HL-60 (cell line): ENCODE data around the gene SOST.

Experiments used
- CTCF ChIP-seq: IDR thresholded peaks from one replicate; pipeline ENCODE4 v1.5.1; 2011; ENCODE audit warnings: low read length, control low read depth, inconsistent platforms; ENCODE audit not compliant: insufficient read depth
- POLR2AphosphoS5 ChIP-seq: IDR thresholded peaks from 2 replicates; pipeline ENCODE4 v1.6.1; 2012; ENCODE audit warnings: low read depth
- REST ChIP-seq: IDR thresholded peaks from 2 replicates; pipeline ENCODE4 v1.6.1; 2012; ENCODE audit warnings: low read depth; ENCODE audit not compliant: insufficient replicate concordance
- SPI1 ChIP-seq: IDR thresholded peaks from 2 replicates; pipeline ENCODE4 v1.6.1; 2012; ENCODE audit warnings: low read depth, mild to moderate bottlenecking, borderline replicate concordance

- no peak for TF ChIP-seq CTCF
- no peak for TF ChIP-seq POLR2AphosphoS5
- TF ChIP-seq REST, result no peak
- no peak for TF ChIP-seq SPI1
Measured at GRCh38 chr17:43758497-43759174, at the start of gene SOST.
